Uterus (tissue), 4 donors: Measurements from ENCODE around the gene CKLF. TPM values are rescaled to one million over a fixed set of nuclear protein-coding genes. Genes with fewer than 3 reads are reported as not detected.

Experiments
- DNase-seq, 2 donors: peaks; one replicate each; pipeline ENCODE4 v3.0.0-alpha.2; 2019 to 2020
- H3K27ac ChIP-seq, 2 donors: fragments of 200-600 bp; sonication (generic); 1 replicate in 1 of 2; 2 replicates in 1 of 2; pipeline ENCODE4 v1.5.1; 2016 to 2018
- H3K27me3 ChIP-seq, 2 donors: fragments of 200-600 bp; sonication (generic); one replicate each; pipeline ENCODE4 v1.5.1; 2018 to 2019; ENCODE audit warnings: control low read depth in 1 of 2
- H3K36me3 ChIP-seq, 2 donors: fragments of 200-600 bp; sonication (generic); one replicate each; pipeline ENCODE4 v1.5.1; 2019; ENCODE audit warnings: control low read depth in 1 of 2
- H3K4me1 ChIP-seq, 2 donors: fragments of 200-600 bp; sonication (generic); one replicate each; pipeline ENCODE4 v1.5.1; 2018 to 2019; ENCODE audit warnings: control low read depth in 1 of 2
- H3K4me3 ChIP-seq, 2 donors: fragments of 200-600 bp; sonication (generic); 1 replicate in 1 of 2; 2 replicates in 1 of 2; pipeline ENCODE4 v1.5.1; 2018 to 2019; ENCODE audit warnings: mild to moderate bottlenecking in 1 of 2
- H3K9me3 ChIP-seq, 2 donors: fragments of 200-600 bp; sonication (generic); one replicate each; pipeline ENCODE4 v1.5.1; 2019; ENCODE audit warnings: control low read depth in 1 of 2
- POLR2A ChIP-seq, 2 donors: fragments of 450-650 bp; IDR thresholded peaks; one replicate each; pipeline ENCODE4 v1.6.1; 2016; ENCODE audit warnings: antibody characterized with exemption in 2 of 2, mild to moderate bottlenecking in 1 of 2, moderate library complexity in 1 of 2
- intact Hi-C: fragments of 100-400 bp; cut with DNase I; formaldehyde crosslinking; loops from one replicate; pipeline ENCODE4 v1.15.1; 2023; ENCODE audit warnings: low total_unique reads
- total RNA-seq, 4 donors: library from RNA; depleted of rRNA in 3 of 4; stranded (reverse); fragments of >200 nt in 3 of 4; gene quantifications; one replicate each; pipeline versions ENCODE4 v1.1.0 to v1.2.4, GENCODE V29; 2014 to 2023
- TF ChIP-seq, protein P1 (sequence below), 4 experiments: fragments of 200-600 bp in 2 of 4; fragments of 450-650 bp in 2 of 4; sonication (generic) in 2 of 4; IDR thresholded peaks; one replicate each; pipeline ENCODE4 v1.5.1; 2016 to 2019; ENCODE audit warnings: antibody characterized with exemption in 4 of 4, mild to moderate bottlenecking in 2 of 4, moderate library complexity in 1 of 4
- donor health status: DM: yes; HTN: yes; CAD: no.

The CKLF gene
- total RNA-seq, 4 donors from 2014 or later = 31.3 to 118 (median 68.6) TPM

GRCh38 chr16:66528294-66528693, 24.1 kb upstream of the CKLF start:
- Histone ChIP-seq H3K27ac (no peak overlapping the region), H3K27me3 (no peaks in the 10 kb centered on the region), H3K4me1 (no peaks in the 10 kb centered on the region), H3K36me3 (no peaks in the 10 kb centered on the region), H3K4me3 (no peak overlapping the region), H3K9me3 (no peaks in the 10 kb centered on the region)
- no peak for DNase-seq
- TF ChIP-seq, protein P1, sequence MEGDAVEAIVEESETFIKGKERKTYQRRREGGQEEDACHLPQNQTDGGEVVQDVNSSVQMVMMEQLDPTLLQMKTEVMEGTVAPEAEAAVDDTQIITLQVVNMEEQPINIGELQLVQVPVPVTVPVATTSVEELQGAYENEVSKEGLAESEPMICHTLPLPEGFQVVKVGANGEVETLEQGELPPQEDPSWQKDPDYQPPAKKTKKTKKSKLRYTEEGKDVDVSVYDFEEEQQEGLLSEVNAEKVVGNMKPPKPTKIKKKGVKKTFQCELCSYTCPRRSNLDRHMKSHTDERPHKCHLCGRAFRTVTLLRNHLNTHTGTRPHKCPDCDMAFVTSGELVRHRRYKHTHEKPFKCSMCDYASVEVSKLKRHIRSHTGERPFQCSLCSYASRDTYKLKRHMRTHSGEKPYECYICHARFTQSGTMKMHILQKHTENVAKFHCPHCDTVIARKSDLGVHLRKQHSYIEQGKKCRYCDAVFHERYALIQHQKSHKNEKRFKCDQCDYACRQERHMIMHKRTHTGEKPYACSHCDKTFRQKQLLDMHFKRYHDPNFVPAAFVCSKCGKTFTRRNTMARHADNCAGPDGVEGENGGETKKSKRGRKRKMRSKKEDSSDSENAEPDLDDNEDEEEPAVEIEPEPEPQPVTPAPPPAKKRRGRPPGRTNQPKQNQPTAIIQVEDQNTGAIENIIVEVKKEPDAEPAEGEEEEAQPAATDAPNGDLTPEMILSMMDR (IDR thresholded peaks at IDR 0.05) = no peak
- no peak for TF ChIP-seq POLR2A (IDR thresholded peaks at IDR 0.05)
- intact Hi-C loops = no loop called here

GRCh38 chr16:66529475-66529874, 22.9 kb upstream of the CKLF start:
- Histone ChIP-seq H3K36me3 (no peaks in the 10 kb centered on the region), H3K27ac (no peak overlapping the region), H3K4me3 (no peak overlapping the region), H3K4me1 (no peaks in the 10 kb centered on the region), H3K9me3 (no peaks in the 10 kb centered on the region), H3K27me3 (no peaks in the 10 kb centered on the region)
- DNase-seq = no peak
- TF ChIP-seq, protein P1 (IDR thresholded peaks at IDR 0.05) = no peak
- no peak for TF ChIP-seq POLR2A (IDR thresholded peaks at IDR 0.05)
- intact Hi-C loops = no loop called here

DNA sequence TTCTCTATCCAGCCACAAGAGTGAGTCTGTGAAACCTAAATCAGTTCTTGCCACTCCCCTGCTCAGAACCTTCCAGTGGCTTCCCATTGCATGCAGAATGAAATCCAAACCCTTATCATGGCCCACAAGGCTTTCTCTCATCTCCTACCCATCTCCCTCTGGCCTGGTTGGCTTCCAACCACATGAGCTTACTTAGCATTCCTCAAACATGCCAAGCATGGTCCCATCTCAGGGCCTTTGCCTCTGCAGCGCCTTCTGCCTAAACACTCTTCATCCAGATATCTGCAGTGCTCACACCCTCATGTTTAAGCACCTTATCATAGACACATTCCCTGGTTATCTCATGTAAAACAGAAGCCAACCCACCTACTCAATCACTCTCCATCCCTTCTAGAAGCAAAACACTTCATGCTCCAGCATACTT, 18.0 kb upstream of the CKLF start:
- no peak overlapping the region for H3K27ac ChIP-seq
- no peaks in the 10 kb centered on the region for H3K27me3 ChIP-seq
- H3K4me3 ChIP-seq = no peak overlapping the region
- H3K36me3 ChIP-seq = no peaks in the 10 kb centered on the region
- no peaks in the 10 kb centered on the region for H3K4me1 ChIP-seq
- TF ChIP-seq, protein P1 (IDR thresholded peaks at IDR 0.05) = no peak
- TF ChIP-seq POLR2A (IDR thresholded peaks at IDR 0.05) = no peak
- intact Hi-C loops = no loop called here
- no peaks in the 10 kb centered on the region for H3K9me3 ChIP-seq
- DNase-seq = no peak

DNA sequence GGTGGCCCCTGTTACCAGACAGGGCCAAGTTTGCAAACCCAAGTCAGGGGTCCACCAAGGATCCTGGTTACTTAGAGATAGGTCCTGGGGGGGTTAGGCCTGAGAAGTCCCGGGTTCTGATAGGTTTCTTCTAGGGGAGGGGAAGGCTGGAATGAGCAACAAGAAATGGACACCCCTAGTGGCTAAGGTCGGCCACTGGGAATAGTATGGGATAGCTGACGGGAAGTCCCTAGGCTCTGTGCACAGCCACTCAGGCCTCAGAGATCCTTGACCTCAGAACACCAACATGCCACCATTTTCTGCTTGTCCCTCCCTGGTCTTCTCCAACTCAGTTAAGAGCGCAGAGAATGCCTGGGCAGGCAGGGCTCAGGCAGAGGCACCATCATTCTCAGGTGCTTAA, 15.9 kb upstream of the CKLF start:
- Histone ChIP-seq H3K4me3 (no peak overlapping the region), H3K36me3 (no peaks in the 10 kb centered on the region), H3K27ac (no peak overlapping the region), H3K27me3 (no peaks in the 10 kb centered on the region), H3K9me3 (no peaks in the 10 kb centered on the region), H3K4me1 (no peaks in the 10 kb centered on the region)
- TF ChIP-seq, protein P1 (IDR thresholded peaks at IDR 0.05) = no peak
- DNase-seq = no peak
- intact Hi-C loops = no loop called here

GRCh38 chr16:66537236-66537635, 15.1 kb upstream of the CKLF start:
- Histone ChIP-seq H3K4me1 (no peaks in the 10 kb centered on the region), H3K27me3 (no peaks in the 10 kb centered on the region), H3K36me3 (no peaks in the 10 kb centered on the region), H3K4me3 (no peak overlapping the region), H3K27ac (no peak overlapping the region), H3K9me3 (no peaks in the 10 kb centered on the region)
- TF ChIP-seq POLR2A (IDR thresholded peaks at IDR 0.05) = no peak
- TF ChIP-seq, protein P1 (IDR thresholded peaks at IDR 0.05) = no peak
- no peak for DNase-seq
- intact Hi-C loops = no loop called here
